HEK293 (cell line): ENCODE data around the gene AFF2.

Source experiments
- CTCF ChIA-PET: fragments of 350-600 bp; formaldehyde crosslinking; extraction: SDS; loops from one replicate; lab custom pipeline; 2021; ENCODE audit warnings: antibody characterized with exemption; lab: Yijun Ruan, JAX
- POLR2A ChIA-PET: fragments of 300-600 bp; formaldehyde crosslinking; extraction: SDS; loops from one replicate; lab custom pipeline; 2020; ENCODE audit warnings: antibody characterized with exemption, inconsistent platforms; lab: Yijun Ruan, JAX
- H3K27ac ChIP-seq: fragments of 200-500 bp; sonication (Bioruptor generic); 2 replicates; pipeline ENCODE4 v1.5.1; 2014; ENCODE audit warnings: low read depth, low read length, control low read depth, inconsistent platforms; ENCODE audit errors: extremely low read depth
- H3K36me3 ChIP-seq, 2 experiments: fragments of 200-500 bp in 1 of 2; sonication (Bioruptor generic) in 1 of 2; 1 replicate in 1 of 2; 2 replicates in 1 of 2; pipeline ENCODE4 v1.5.1; 2014 to 2017; ENCODE audit warnings: inconsistent platforms in 2 of 2, low read length in 2 of 2; ENCODE audit not compliant: control insufficient read depth in 2 of 2, insufficient read depth in 1 of 2
- H3K4me1 ChIP-seq: fragments of 200-500 bp; sonication (Bioruptor generic); 2 replicates; pipeline ENCODE4 v1.5.1; 2014; ENCODE audit warnings: mild to moderate bottlenecking, low read length, inconsistent platforms; ENCODE audit not compliant: control insufficient read depth, insufficient read depth
- H3K4me3 ChIP-seq: 2 replicates; pipeline ENCODE4 v1.5.1; 2011; ENCODE audit warnings: low read depth, mild to moderate bottlenecking, control low read depth, low read length, moderate library complexity
- H3K9me3 ChIP-seq: fragments of 200-500 bp; sonication (Bioruptor generic); 2 replicates; pipeline ENCODE4 v1.5.1; 2014; ENCODE audit warnings: low read depth, low read length, inconsistent platforms; ENCODE audit not compliant: control insufficient read depth, insufficient read depth
- MEIS1 ChIP-seq: sonication (generic); formaldehyde crosslinking; IDR thresholded peaks from 2 replicates; pipeline ENCODE4 v1.8.1; 2022; ENCODE audit warnings: missing genetic modification reagents, mild to moderate bottlenecking, borderline replicate concordance
- MYNN ChIP-seq: fragments of 450-650 bp; formaldehyde crosslinking; IDR thresholded peaks from 2 replicates; pipeline ENCODE4 v1.5.1; 2016; ENCODE audit warnings: missing biosample characterization, missing genetic modification characterization, borderline replicate concordance
- PRDM10 ChIP-seq: fragments of 450-650 bp; formaldehyde crosslinking; IDR thresholded peaks from 2 replicates; pipeline ENCODE4 v1.5.1; 2016; ENCODE audit warnings: missing biosample characterization, missing genetic modification characterization
- SCRT1 ChIP-seq: fragments of 450-650 bp; formaldehyde crosslinking; IDR thresholded peaks from 2 replicates; pipeline ENCODE4 v1.5.1; 2016; ENCODE audit warnings: missing biosample characterization, missing genetic modification characterization, borderline replicate concordance
- SETDB1 ChIP-seq: IDR thresholded peaks from one replicate; pipeline ENCODE4 v1.6.1; 2017; ENCODE audit warnings: mild to moderate bottlenecking, low read length, moderate library complexity, mixed read lengths; ENCODE audit not compliant: insufficient read length
- SP7 ChIP-seq: fragments of 450-650 bp; formaldehyde crosslinking; IDR thresholded peaks from 2 replicates; pipeline ENCODE4 v1.5.1; 2016; ENCODE audit warnings: missing biosample characterization, missing genetic modification characterization
- ZNF155 ChIP-seq: fragments of 450-650 bp; formaldehyde crosslinking; IDR thresholded peaks from 2 replicates; pipeline ENCODE4 v1.5.1; 2016; ENCODE audit warnings: missing biosample characterization, missing genetic modification characterization
- ZNF16 ChIP-seq: fragments of 450-650 bp; formaldehyde crosslinking; IDR thresholded peaks from 2 replicates; pipeline ENCODE4 v1.5.1; 2016; ENCODE audit warnings: low read depth, missing biosample characterization, missing genetic modification characterization
- ZNF175 ChIP-seq: fragments of 450-650 bp; formaldehyde crosslinking; IDR thresholded peaks from 2 replicates; pipeline ENCODE4 v1.5.1; 2016; ENCODE audit warnings: missing biosample characterization, missing genetic modification characterization
- ZNF221 ChIP-seq: fragments of 450-650 bp; formaldehyde crosslinking; IDR thresholded peaks from 2 replicates; pipeline ENCODE4 v1.5.1; 2017; ENCODE audit warnings: missing biosample characterization, missing genetic modification characterization, borderline replicate concordance
- ZNF266 ChIP-seq: fragments of 450-650 bp; formaldehyde crosslinking; IDR thresholded peaks from 2 replicates; pipeline ENCODE4 v1.5.1; 2016; ENCODE audit warnings: missing biosample characterization, missing genetic modification characterization, low read depth
- ZNF292 ChIP-seq: fragments of 450-650 bp; formaldehyde crosslinking; IDR thresholded peaks from 2 replicates; pipeline ENCODE4 v1.5.1; 2016; ENCODE audit warnings: low read depth, missing biosample characterization, missing genetic modification characterization, borderline replicate concordance
- ZNF341 ChIP-seq: fragments of 450-650 bp; formaldehyde crosslinking; IDR thresholded peaks from 2 replicates; pipeline ENCODE4; 2016; ENCODE audit warnings: low read depth, missing biosample characterization, missing genetic modification characterization
- ZNF621 ChIP-seq: fragments of 450-650 bp; formaldehyde crosslinking; IDR thresholded peaks from 2 replicates; pipeline ENCODE4 v1.5.1; 2017; ENCODE audit warnings: missing biosample characterization, missing genetic modification characterization
- ZNF623 ChIP-seq: fragments of 450-650 bp; formaldehyde crosslinking; IDR thresholded peaks from 2 replicates; pipeline ENCODE4 v1.5.1; 2016; ENCODE audit warnings: missing biosample characterization, missing genetic modification characterization
- ZNF677 ChIP-seq: fragments of 450-650 bp; IDR thresholded peaks from 2 replicates; pipeline ENCODE4 v1.5.0; 2018; ENCODE audit warnings: missing biosample characterization, mild to moderate bottlenecking, missing genetic modification characterization, moderate library complexity
- ZNF747 ChIP-seq: fragments of 450-650 bp; formaldehyde crosslinking; IDR thresholded peaks from 2 replicates; pipeline ENCODE4 v1.5.1; 2016; ENCODE audit warnings: missing biosample characterization, missing genetic modification characterization
- ZSCAN5A ChIP-seq: fragments of 450-650 bp; formaldehyde crosslinking; IDR thresholded peaks from 2 replicates; pipeline ENCODE4 v1.5.1; 2016; ENCODE audit warnings: missing biosample characterization, missing genetic modification characterization
- TF ChIP-seq, protein P1 (sequence below): fragments of 450-650 bp; formaldehyde crosslinking; IDR thresholded peaks from 2 replicates; pipeline ENCODE4 v1.5.1; 2016; ENCODE audit warnings: missing biosample characterization, missing genetic modification characterization

AFF2 gene

DNA sequence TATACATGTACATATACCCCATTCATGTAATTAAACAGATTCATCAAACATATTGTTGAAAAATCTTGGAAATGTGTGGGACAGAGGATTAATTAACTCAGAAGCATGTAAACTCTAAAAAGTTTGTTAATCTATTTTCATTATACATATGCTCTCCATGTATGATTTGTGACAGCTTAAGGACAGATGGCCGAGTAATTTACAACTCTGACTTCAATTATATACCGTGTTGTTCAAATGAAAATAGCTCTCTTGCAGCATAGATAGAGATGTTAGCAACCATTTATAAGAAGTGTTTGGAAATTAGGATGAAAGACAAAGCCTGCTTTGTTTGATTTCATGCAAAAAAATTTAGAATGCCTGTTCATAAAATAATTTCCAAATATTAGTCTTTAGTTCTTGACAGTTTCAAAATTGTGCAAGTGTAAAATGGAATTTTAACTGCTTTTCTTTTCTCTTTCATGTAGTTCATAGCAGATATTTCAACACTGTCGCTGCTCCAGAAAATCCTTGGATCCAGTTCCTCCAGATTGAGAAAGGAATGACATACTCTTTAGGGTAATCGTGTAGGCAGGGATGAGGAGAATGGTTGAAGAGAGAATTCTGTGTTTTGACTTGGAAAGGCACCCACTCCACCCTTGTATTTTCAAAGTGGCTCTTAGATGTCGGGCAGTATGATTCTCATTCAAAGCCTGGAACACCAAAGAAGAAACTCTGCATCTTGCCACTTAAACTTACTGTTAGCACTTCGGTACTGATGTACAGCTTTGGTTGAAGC, 23.1 kb downstream of the AFF2 start (continued):
- TF ChIP-seq, protein P1, sequence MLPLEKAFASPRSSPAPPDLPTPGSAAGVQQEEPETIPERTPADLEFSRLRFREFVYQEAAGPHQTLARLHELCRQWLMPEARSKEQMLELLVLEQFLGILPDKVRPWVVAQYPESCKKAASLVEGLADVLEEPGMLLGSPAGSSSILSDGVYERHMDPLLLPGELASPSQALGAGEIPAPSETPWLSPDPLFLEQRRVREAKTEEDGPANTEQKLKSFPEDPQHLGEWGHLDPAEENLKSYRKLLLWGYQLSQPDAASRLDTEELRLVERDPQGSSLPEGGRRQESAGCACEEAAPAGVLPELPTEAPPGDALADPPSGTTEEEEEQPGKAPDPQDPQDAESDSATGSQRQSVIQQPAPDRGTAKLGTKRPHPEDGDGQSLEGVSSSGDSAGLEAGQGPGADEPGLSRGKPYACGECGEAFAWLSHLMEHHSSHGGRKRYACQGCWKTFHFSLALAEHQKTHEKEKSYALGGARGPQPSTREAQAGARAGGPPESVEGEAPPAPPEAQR (tag by site-specific recombination), result no peak
- no peak for TF ChIP-seq ZNF623 (tag by site-specific recombination)
- TF ChIP-seq ZSCAN5A (tag by site-specific recombination), result no peak
- no peak for TF ChIP-seq ZNF221 (tag by site-specific recombination)
- no peak for TF ChIP-seq PRDM10 (tag by site-specific recombination)
- TF ChIP-seq ZNF341 (tag by site-specific recombination), result no peak
- no peak for TF ChIP-seq ZNF155 (tag by site-specific recombination)
- TF ChIP-seq ZNF292 (tag by site-specific recombination), result no peak

DNA sequence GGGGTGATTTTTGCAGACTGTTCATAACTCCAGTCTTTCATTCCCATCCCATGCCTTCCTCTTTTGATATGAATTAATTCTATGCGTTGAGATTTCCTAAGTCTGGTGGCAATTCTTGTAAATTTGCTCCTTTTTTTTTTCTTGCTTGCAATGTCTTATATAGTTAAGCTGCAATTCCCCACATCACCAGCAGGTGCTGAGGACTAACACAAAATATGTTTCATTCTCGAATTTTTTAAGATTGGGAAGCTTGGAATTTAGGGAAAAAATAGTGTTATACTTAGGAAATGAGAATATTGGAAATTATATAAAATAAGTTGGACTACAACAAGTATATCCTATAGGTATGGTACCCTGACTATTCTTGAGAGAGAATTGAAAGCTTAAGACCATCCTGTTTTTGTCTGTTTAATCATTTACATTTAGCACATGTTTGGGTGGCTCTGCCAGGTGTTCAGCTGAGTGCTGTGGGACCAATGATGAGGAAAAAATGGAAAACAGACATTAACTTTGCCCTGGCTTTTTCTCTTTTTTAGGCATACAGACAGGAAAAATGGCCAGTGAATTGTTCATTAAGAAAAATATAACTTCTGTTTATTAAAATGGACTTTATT, 30.2 kb downstream of the AFF2 start:
- Histone ChIP-seq H3K27ac (no peak overlapping the region), H3K4me1 (no peaks in the 10 kb centered on the region), H3K9me3 (no peaks in the 10 kb centered on the region; the same call in 1 of the 2 replicates), H3K36me3 (no peaks in the 10 kb centered on the region), H3K4me3 (no peak overlapping the region)
- TF ChIP-seq ZNF221 (tag by site-specific recombination) (no peak), ZNF747 (tag by site-specific recombination) (no peak), ZNF16 (tag by site-specific recombination) (no peak), SETDB1 (no peak), ZNF175 (tag by site-specific recombination) (no peak), SCRT1 (tag by site-specific recombination) (no peak), ZNF266 (tag by site-specific recombination) (no peak), MYNN (no peak), MEIS1 (CRISPR knock-in tag) (no peak), ZNF677 (tag by site-specific recombination) (no peak), SP7 (tag by site-specific recombination) (no peak), ZNF621 (tag by site-specific recombination) (no peak)
- CTCF ChIA-PET, result interaction anchor here (0.6 to 3.1 kb wide), 19 partner anchors 9 to 1509 kb away, joined by 3 to 40 read pairs (median 4); no protein-coding TSS in a partner anchor
- POLR2A ChIA-PET, result no interaction called here
